ENCODE data around the gene ABHD4.

ABHD4 gene

DNA sequence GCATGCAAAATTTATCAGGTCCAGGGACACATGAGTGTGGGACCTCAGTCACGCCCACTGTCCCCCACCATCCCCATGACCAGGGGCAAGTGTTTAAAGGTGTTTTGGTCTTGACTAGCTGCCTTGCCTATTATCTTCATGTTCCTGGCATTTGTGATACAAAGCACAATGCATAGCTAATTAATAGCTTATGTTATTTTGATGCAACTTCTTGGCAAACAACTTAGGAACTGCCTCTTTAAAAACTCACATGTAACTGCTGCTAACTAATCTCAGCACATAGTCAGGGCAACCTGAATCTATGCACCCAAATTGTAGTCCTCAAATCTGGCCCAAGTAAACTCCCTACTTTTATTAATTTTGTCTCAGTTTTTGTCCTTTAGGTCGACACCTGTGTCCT is 53.5 kb downstream of the ABHD4 start:
- Histone ChIP-seq H3K9ac (ENCODE audit: low read length) (no peak overlapping the region), H3K27ac (ENCODE audit: low read depth, low read length) (no peak overlapping the region), H3K36me3 (ENCODE audit: control insufficient read depth, insufficient read depth, low read length) (no peaks in the 10 kb centered on the region), H3K27me3 (ENCODE audit: control insufficient read depth, insufficient read depth, low read length) (no peaks in the 10 kb centered on the region), H3K9me3 (ENCODE audit: control insufficient read depth, insufficient read depth, low read depth, low read length) (no peaks in the 10 kb centered on the region), H3K4me1 (ENCODE audit: control insufficient read depth, insufficient read depth, low read length) (no peaks in the 10 kb centered on the region), H3K4me3 (ENCODE audit: low read depth, low read length) (no peak overlapping the region)

DNA sequence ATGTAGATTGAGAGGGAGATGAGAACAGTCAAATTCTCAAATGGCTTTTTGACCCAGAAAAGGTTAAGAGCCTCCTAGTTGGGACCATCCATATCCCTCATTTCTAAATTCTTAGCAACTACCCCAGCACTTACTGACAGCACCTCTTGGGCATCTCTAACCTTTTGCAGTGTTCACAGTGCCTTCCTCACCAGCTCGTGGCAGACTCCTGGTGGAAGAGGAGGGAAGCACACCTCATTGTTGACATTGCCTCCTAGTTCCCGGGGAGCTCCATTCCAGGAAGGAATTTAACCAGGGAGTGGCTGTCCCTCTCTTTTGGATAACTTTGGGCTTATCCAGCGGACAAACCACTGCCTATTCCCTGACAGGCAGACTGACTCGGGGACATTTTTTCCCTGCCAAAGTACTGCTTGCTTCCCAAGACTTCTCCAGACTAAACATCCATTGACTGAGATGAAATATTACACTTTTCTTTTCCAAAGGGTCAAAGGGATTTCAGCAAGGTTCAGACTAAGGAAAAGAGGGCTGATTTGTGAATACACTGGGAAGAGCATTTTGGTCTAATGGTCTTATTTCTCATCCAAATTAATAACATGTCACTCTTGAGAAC is 55.0 kb downstream of the ABHD4 start:
- Histone ChIP-seq H3K27me3 (ENCODE audit: control insufficient read depth, insufficient read depth, low read length) (no peaks in the 10 kb centered on the region), H3K4me3 (ENCODE audit: low read depth, low read length) (no peak overlapping the region), H3K4me1 (ENCODE audit: control insufficient read depth, insufficient read depth, low read length) (no peaks in the 10 kb centered on the region; the same call in 1 of the 2 replicates), H3K27ac (ENCODE audit: low read depth, low read length) (no peak overlapping the region), H3K36me3 (ENCODE audit: control insufficient read depth, insufficient read depth, low read length) (no peaks in the 10 kb centered on the region), H3K9ac (ENCODE audit: low read length) (no peak overlapping the region), H3K9me3 (ENCODE audit: control insufficient read depth, insufficient read depth, low read depth, low read length) (no peaks in the 10 kb centered on the region)

DNA sequence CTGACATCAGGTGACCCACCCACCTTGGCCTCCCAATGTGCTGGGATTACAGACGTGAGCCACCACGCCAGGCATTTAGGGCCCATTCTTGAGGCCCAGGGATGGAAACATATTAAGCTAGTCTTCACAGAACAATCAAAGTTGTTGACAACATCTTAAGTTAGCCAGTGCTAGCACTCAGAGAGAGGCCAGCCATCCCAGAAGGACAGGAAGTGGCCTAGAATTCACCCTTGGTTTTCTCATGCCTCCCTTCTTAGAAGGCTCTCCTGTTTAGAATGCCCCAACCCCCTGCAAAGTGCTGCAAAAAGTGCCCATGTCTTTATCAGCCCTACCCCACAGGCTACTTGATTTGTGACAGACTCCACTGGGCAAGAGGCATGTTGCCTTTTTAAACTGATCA is 58.1 kb downstream of the ABHD4 start:
- no peaks in the 10 kb centered on the region; the same call in 1 of the 2 replicates for H3K4me1 ChIP-seq (ENCODE audit: control insufficient read depth, insufficient read depth, low read length)
- no peak overlapping the region for H3K27ac ChIP-seq (ENCODE audit: low read depth, low read length)
- no peaks in the 10 kb centered on the region for H3K36me3 ChIP-seq (ENCODE audit: control insufficient read depth, insufficient read depth, low read length)
- no peaks in the 10 kb centered on the region for H3K9me3 ChIP-seq (ENCODE audit: control insufficient read depth, insufficient read depth, low read depth, low read length)
- no peak overlapping the region for H3K4me3 ChIP-seq (ENCODE audit: low read depth, low read length)
- H3K9ac ChIP-seq (ENCODE audit: low read length), result no peak overlapping the region
- H3K27me3 ChIP-seq (ENCODE audit: control insufficient read depth, insufficient read depth, low read length), result no peaks in the 10 kb centered on the region

DNA sequence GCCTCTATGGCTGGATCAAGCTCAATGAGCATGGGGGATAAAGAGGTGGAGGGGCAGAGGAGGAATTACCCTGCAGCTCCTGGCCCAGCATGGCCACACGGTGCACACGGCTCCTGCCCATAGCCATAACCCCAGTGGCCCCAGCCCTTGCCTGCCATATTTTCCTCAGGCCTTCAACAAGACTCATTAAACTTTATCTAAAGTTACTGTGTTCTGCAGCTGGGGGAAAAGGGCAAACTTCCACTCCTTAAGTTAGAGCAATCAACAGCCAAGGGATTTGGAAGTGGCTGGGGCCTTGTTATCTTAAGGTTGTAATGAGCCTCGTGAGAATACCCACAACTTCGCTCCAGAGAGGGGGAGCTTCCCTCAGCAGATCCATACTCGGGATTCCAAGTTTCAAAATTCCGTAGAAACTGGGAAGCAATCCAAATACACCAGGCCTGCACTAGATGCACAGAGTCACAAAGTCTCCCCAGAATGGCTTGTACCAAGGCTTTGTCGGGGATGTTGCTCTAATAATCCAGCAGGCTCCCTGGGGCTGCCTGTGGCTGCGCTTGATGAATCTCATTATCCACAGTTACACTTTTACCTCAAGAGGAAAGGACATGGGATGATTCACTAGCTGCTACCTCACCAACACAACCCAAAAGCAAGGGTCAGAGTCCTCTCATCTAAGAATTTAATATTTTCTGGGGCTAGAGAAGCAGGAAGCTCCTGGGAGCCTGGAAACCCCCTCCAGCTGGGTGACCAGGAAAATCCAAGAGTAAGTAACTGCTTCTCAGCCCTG is 59.0 kb downstream of the ABHD4 start:
- no peak overlapping the region for H3K9ac ChIP-seq (ENCODE audit: low read length)
- no peaks in the 10 kb centered on the region for H3K27me3 ChIP-seq (ENCODE audit: control insufficient read depth, insufficient read depth, low read length)
- no peaks in the 10 kb centered on the region for H3K9me3 ChIP-seq (ENCODE audit: control insufficient read depth, insufficient read depth, low read depth, low read length)
- H3K36me3 ChIP-seq (ENCODE audit: control insufficient read depth, insufficient read depth, low read length), result no peaks in the 10 kb centered on the region
- no peak overlapping the region for H3K4me3 ChIP-seq (ENCODE audit: low read depth, low read length)
- no peak overlapping the region for H3K27ac ChIP-seq (ENCODE audit: low read depth, low read length)
- no peaks in the 10 kb centered on the region; the same call in 1 of the 2 replicates for H3K4me1 ChIP-seq (ENCODE audit: control insufficient read depth, insufficient read depth, low read length)

DNA sequence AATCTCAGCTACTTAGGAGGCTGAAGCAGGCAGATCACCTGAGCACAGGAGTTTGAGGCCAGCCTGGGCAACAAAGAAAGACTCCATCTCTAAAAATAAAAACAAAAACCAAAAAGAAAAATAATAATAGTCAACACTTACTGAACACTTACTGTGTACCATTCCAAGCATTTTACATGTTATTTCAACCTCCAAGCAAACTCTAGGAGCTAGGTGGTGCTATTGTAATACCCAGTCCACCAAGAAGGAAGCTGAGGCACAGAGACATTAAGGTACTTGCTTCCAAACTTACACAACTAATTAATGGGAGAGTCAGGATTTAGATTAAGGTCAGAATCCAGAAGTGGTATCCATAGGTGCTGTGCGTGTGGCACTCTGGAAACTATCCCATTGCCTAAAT is 59.8 kb downstream of the ABHD4 start:
- Histone ChIP-seq H3K9me3 (ENCODE audit: control insufficient read depth, insufficient read depth, low read depth, low read length) (no peaks in the 10 kb centered on the region), H3K4me1 (ENCODE audit: control insufficient read depth, insufficient read depth, low read length) (no peaks in the 10 kb centered on the region; the same call in 1 of the 2 replicates), H3K27ac (ENCODE audit: low read depth, low read length) (no peak overlapping the region), H3K9ac (ENCODE audit: low read length) (no peak overlapping the region), H3K27me3 (ENCODE audit: control insufficient read depth, insufficient read depth, low read length) (no peaks in the 10 kb centered on the region), H3K36me3 (ENCODE audit: control insufficient read depth, insufficient read depth, low read length) (no peaks in the 10 kb centered on the region), H3K4me3 (ENCODE audit: low read depth, low read length) (no peak overlapping the region)

DNA sequence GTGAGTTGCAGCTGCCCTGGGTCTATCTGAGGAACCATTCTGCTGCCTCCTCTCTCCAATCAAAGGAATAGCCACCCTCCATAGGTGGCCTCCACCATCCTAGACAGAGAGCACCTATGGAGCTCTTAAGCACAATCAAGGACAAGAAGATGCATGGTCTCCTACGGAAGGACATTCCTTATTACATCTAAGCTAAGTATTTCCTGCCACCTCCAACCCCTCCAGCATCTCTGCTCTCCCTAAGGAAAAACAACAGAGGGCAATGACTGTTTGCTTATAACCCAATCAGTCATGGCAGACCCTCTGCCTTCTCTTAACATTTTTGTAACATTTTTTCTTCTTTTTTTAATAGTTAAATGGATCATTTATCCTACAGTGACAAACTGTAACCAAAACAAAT is 60.8 kb downstream of the ABHD4 start:
- Histone ChIP-seq H3K36me3 (ENCODE audit: control insufficient read depth, insufficient read depth, low read length) (no peaks in the 10 kb centered on the region), H3K27me3 (ENCODE audit: control insufficient read depth, insufficient read depth, low read length) (no peaks in the 10 kb centered on the region), H3K4me3 (ENCODE audit: low read depth, low read length) (no peak overlapping the region), H3K9me3 (ENCODE audit: control insufficient read depth, insufficient read depth, low read depth, low read length) (no peaks in the 10 kb centered on the region), H3K9ac (ENCODE audit: low read length) (no peak overlapping the region), H3K4me1 (ENCODE audit: control insufficient read depth, insufficient read depth, low read length) (no peaks in the 10 kb centered on the region; the same call in 1 of the 2 replicates), H3K27ac (ENCODE audit: low read depth, low read length) (no peak overlapping the region)

DNA sequence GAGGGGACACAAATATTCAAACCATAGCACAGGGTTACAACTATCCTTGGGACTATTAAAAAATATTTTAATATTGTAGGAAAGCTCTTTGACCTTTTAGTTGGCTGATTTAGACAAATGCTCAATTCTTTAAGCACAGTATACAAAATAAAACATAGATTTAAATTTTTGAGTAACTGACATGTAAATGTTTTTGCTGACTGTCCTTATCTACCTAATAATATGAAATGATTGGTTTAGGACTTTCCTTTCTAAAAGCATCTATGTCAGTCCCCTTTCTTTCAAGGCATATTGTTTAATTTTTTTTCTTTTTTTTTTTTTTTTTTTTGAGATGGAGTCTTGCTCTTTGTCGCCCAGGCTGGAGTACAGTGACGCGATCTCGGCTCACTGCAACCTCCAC is 62.6 kb downstream of the ABHD4 start:
- Histone ChIP-seq H3K9me3 (ENCODE audit: control insufficient read depth, insufficient read depth, low read depth, low read length) (no peaks in the 10 kb centered on the region), H3K27me3 (ENCODE audit: control insufficient read depth, insufficient read depth, low read length) (no peaks in the 10 kb centered on the region), H3K9ac (ENCODE audit: low read length) (no peak overlapping the region), H3K4me1 (ENCODE audit: control insufficient read depth, insufficient read depth, low read length) (no peaks in the 10 kb centered on the region; the same call in 1 of the 2 replicates), H3K27ac (ENCODE audit: low read depth, low read length) (no peak overlapping the region), H3K36me3 (ENCODE audit: control insufficient read depth, insufficient read depth, low read length) (no peaks in the 10 kb centered on the region), H3K4me3 (ENCODE audit: low read depth, low read length) (no peak overlapping the region)

Measured in HUES6 (cell line).